Glomerular endothelial cell (primary cell): ENCODE measurements around the gene PCDH9. TPM values are rescaled to one million over a fixed set of nuclear protein-coding genes. Genes with fewer than 3 reads are reported as not detected.
"Not testable (repeated sequence)": the region's sequence is repeated elsewhere in the genome, so short reads cannot be mapped to it uniquely, and the experiment has no call there.

Experiments used
- DNase-seq: peaks from one replicate; pipeline ENCODE4 v3.0.0-alpha.2; 2011; ENCODE audit warnings: low read depth, low spot score; ENCODE audit errors: extremely low read depth
- total RNA-seq: library from RNA; depleted of rRNA; stranded (reverse); fragments of >200 nt; gene quantifications from 2 replicates; pipeline ENCODE4 v1.2.3, GENCODE V29; 2015

PCDH9 gene
- total RNA-seq, 1 donor from 2014 or later = 5.3 TPM

GRCh38 chr13:66335626-66336025 lies 894.5 kb downstream of the PCDH9 start:
- no peak for DNase-seq

GRCh38 chr13:66329988-66330451 lies 900.1 kb downstream of the PCDH9 start:
- DNase-seq = no peak

- no peak for DNase-seq
These were observed 901.7 kb downstream of the PCDH9 start for GRCh38 chr13:66328476-66328875.

- no peak for DNase-seq
These were observed 906.3 kb downstream of the PCDH9 start for GRCh38 chr13:66323745-66324347.

- DNase-seq = no peak
These were observed 907.2 kb downstream of the PCDH9 start for GRCh38 chr13:66322936-66323335.

- DNase-seq = no peak
These were observed 907.9 kb downstream of the PCDH9 start for GRCh38 chr13:66322193-66322740.

- DNase-seq = no peak
These were observed 915.2 kb downstream of the PCDH9 start for GRCh38 chr13:66314911-66315310.

- no peak for DNase-seq
These were observed 916.7 kb downstream of the PCDH9 start for GRCh38 chr13:66313413-66313812.

GRCh38 chr13:66312312-66313087 lies 917.6 kb downstream of the PCDH9 start:
- no peak for DNase-seq

- DNase-seq = no peak
These were observed 924.0 kb downstream of the PCDH9 start for GRCh38 chr13:66305961-66306617.

GRCh38 chr13:66301482-66301881 lies 928.7 kb downstream of the PCDH9 start:
- DNase-seq = no peak

- DNase-seq = no peak
These were observed 929.1 kb downstream of the PCDH9 start for GRCh38 chr13:66301006-66301405.

- no peak for DNase-seq
These were observed 933.3 kb downstream of the PCDH9 start for GRCh38 chr13:66296875-66297274.

- DNase-seq = no peak
These were observed 933.8 kb downstream of the PCDH9 start for GRCh38 chr13:66296328-66296727.

- not testable (repeated sequence) for DNase-seq
These were observed 943.3 kb downstream of the PCDH9 start for GRCh38 chr13:66286806-66287205.

GRCh38 chr13:66275416-66275815 lies 954.7 kb downstream of the PCDH9 start:
- DNase-seq = no peak

- no peak for DNase-seq
These were observed 957.1 kb downstream of the PCDH9 start for GRCh38 chr13:66273011-66273410.

GRCh38 chr13:66266761-66267160 lies 963.4 kb downstream of the PCDH9 start:
- DNase-seq = no peak

- DNase-seq = no peak
These were observed 963.8 kb downstream of the PCDH9 start for GRCh38 chr13:66266348-66266747.

- DNase-seq = no peak
These were observed 964.8 kb downstream of the PCDH9 start for GRCh38 chr13:66265371-66265770.

- DNase-seq = no peak
These were observed 965.2 kb downstream of the PCDH9 start for GRCh38 chr13:66264971-66265370.
